PC-9 (cell line): Measurements from ENCODE around the gene SELENOM. TPM values are rescaled to one million over a fixed set of nuclear protein-coding genes. Genes with fewer than 3 reads are reported as not detected.
A peak's percentile ranks its signal among the peaks of the same experiment; 100 is the strongest.

Source experiments
- BruUV-seq: library from RNA; stranded (reverse); fragments of 400-500 nt; replicated peaks from 2 replicates; lab custom pipeline; 2021; lab: Mats Ljungman, UMichigan
- CTCF ChIA-PET: fragments of 300-600 bp; sonication (Branson Sonifier 250); formaldehyde crosslinking; loops from one replicate; lab custom pipeline; 2022; ENCODE audit warnings: antibody characterized with exemption; lab: Charles Lee
- POLR2A ChIA-PET: fragments of 300-600 bp; sonication (Branson Sonifier 250); formaldehyde crosslinking; loops from one replicate; lab custom pipeline; 2022; ENCODE audit warnings: antibody characterized with exemption; ENCODE audit not compliant: unreplicated experiment; lab: Charles Lee
- DNase-seq, 2 experiments: peaks; one replicate each; pipeline versions ENCODE4 v3.0.0 to v3.0.0-alpha.2; 2015 to 2022; ENCODE audit warnings: mixed read lengths in 1 of 2
- H2AFZ ChIP-seq: fragments of 200-600 bp; sonication (generic); 2 replicates; pipeline ENCODE4 v1.8.1; 2017; ENCODE audit warnings: antibody characterized with exemption
- H3F3A ChIP-seq: fragments of 200-600 bp; sonication (generic); 2 replicates; pipeline ENCODE4 v1.8.1; 2017; ENCODE audit warnings: antibody characterized with exemption, mild to moderate bottlenecking, low read depth; ENCODE audit not compliant: insufficient read depth
- H3K27ac ChIP-seq: fragments of 200-600 bp; sonication (generic); 2 replicates; pipeline ENCODE4 v1.6.1; 2016; ENCODE audit warnings: mixed run types
- H3K27me3 ChIP-seq: fragments of 200-600 bp; sonication (generic); 2 replicates; pipeline ENCODE4 v1.6.1; 2016; ENCODE audit warnings: low read depth, mixed run types; ENCODE audit not compliant: insufficient read depth
- H3K36me3 ChIP-seq: fragments of 200-600 bp; sonication (generic); 2 replicates; pipeline ENCODE4 v1.6.1; 2016; ENCODE audit warnings: low read depth, mixed run types
- H3K4me1 ChIP-seq: fragments of 200-600 bp; sonication (generic); replicated peaks from 2 replicates; pipeline ENCODE4 v1.6.1; 2016; ENCODE audit warnings: mixed run types; ENCODE audit not compliant: insufficient read depth
- H3K4me2 ChIP-seq: fragments of 200-600 bp; sonication (generic); 2 replicates; pipeline ENCODE4 v1.6.1; 2017; ENCODE audit warnings: mixed run types
- H3K4me3 ChIP-seq: fragments of 200-600 bp; sonication (generic); 2 replicates; pipeline ENCODE4 v1.6.1; 2016; ENCODE audit warnings: mixed run types
- H3K79me2 ChIP-seq: fragments of 200-600 bp; sonication (generic); 2 replicates; pipeline ENCODE4 v1.6.1; 2017; ENCODE audit warnings: low read depth, mixed run types
- H3K9me2 ChIP-seq: fragments of 200-600 bp; sonication (generic); 2 replicates; pipeline ENCODE4 v1.8.1; 2017; ENCODE audit warnings: mild to moderate bottlenecking; ENCODE audit not compliant: insufficient read depth
- H3K9me3 ChIP-seq: fragments of 200-600 bp; sonication (generic); 2 replicates; pipeline ENCODE4 v1.8.1; 2016; ENCODE audit warnings: low read depth; ENCODE audit not compliant: insufficient read depth
- H4K20me1 ChIP-seq: fragments of 200-600 bp; sonication (generic); 2 replicates; pipeline ENCODE4 v1.8.1; 2017; ENCODE audit not compliant: insufficient read depth
- CTCF ChIP-seq: fragments of 200-600 bp; sonication (generic); conservative IDR thresholded peaks from 2 replicates; pipeline ENCODE4 v1.6.1; 2017; ENCODE audit warnings: mixed run types, antibody characterized with exemption, mild to moderate bottlenecking, moderate library complexity
- EZH2 ChIP-seq: fragments of 200-600 bp; sonication (generic); IDR thresholded peaks from 2 replicates; pipeline ENCODE4 v1.8.0; 2017; ENCODE audit warnings: antibody characterized with exemption, low read depth
- intact Hi-C: fragments of 100-400 bp; cut with micrococcal nuclease; formaldehyde crosslinking; loops from one replicate; pipeline ENCODE4 v1.10.0; 2022; ENCODE audit not compliant: unreplicated experiment
- total RNA-seq: library from RNA; stranded (reverse); gene quantifications from 2 replicates; pipeline ENCODE4 v1.2.3, GENCODE V29; 2021

The SELENOM gene
- total RNA-seq, 1 experiment from 2014 or later, result 20.7 TPM

GRCh38 chr22:31084811-31085492 lies 22.4 kb downstream of the SELENOM start:
- Histone ChIP-seq H3K27me3 (no peaks in the 10 kb centered on the region), H3K9me2 (no peaks in the 10 kb centered on the region), H4K20me1 (no peaks in the 10 kb centered on the region; the same call in 1 of the 2 replicates), H3K36me3 (no peaks in the 10 kb centered on the region), H3K79me2 (no peaks in the 10 kb centered on the region), H3K4me1 (peaks cover 20% of the 10 kb centered on the region), H3K4me3 (peak overlapping the region; percentile 67), H3K27ac (no peak overlapping the region), H3K4me2 (peak overlapping the region; percentile 78), H3K9me3 (no peaks in the 10 kb centered on the region), H2AFZ (peak overlapping the region; percentile 87), H3F3A (peaks cover 13% of the 10 kb centered on the region; the same call in 1 of the 2 replicates)
- intact Hi-C loops, result loop anchor here (5.0 kb wide), 2 partner anchors 138 to 323 kb away; no protein-coding TSS in a partner anchor
- no peak for TF ChIP-seq EZH2
- TF ChIP-seq CTCF, result peak; percentile 88
- DNase-seq, result peak in 1 of 2 experiments; percentile 66
- no TSS peak for BruUV-seq
- CTCF ChIA-PET, result interaction anchor here (0.6 kb wide), 1 partner anchor 28 kb away, joined by 4 read pairs; no protein-coding TSS in a partner anchor
- POLR2A ChIA-PET, result interaction anchor here (0.6 kb wide), 2 partner anchors 71 to 130 kb away, joined by 3 to 4 read pairs; no protein-coding TSS in a partner anchor

- peaks cover 13% of the 10 kb centered on the region; the same call in 1 of the 2 replicates for H3F3A ChIP-seq
- H3K4me1 ChIP-seq, result peaks cover 20% of the 10 kb centered on the region
- DNase-seq, result no peak
- ChIA-PET POLR2A (no interaction called here), CTCF (no interaction called here)
- no peaks in the 10 kb centered on the region for H4K20me1 ChIP-seq
- H3K27ac ChIP-seq, result no peak overlapping the region
- H3K4me2 ChIP-seq, result peak overlapping the region; percentile 78
- H3K9me3 ChIP-seq, result no peaks in the 10 kb centered on the region
- peak overlapping the region; percentile 67 for H3K4me3 ChIP-seq
- no peak for TF ChIP-seq CTCF
- TF ChIP-seq EZH2, result no peak
- no peaks in the 10 kb centered on the region for H3K79me2 ChIP-seq
- no peaks in the 10 kb centered on the region for H3K9me2 ChIP-seq
- TSS peak; percentile 40 for BruUV-seq
- no peaks in the 10 kb centered on the region for H3K36me3 ChIP-seq
- H2AFZ ChIP-seq, result peak overlapping the region; percentile 87
- no peaks in the 10 kb centered on the region for H3K27me3 ChIP-seq
- intact Hi-C loops, result loop anchor here (5.0 kb wide), 1 partner anchor 137 kb away; no protein-coding TSS in a partner anchor
These were observed 23.2 kb downstream of the SELENOM start for GRCh38 chr22:31083923-31084810.

GRCh38 chr22:31083377-31083768 lies 24.0 kb downstream of the SELENOM start:
- no peak for DNase-seq
- Histone ChIP-seq H4K20me1 (no peaks in the 10 kb centered on the region), H3K79me2 (no peaks in the 10 kb centered on the region), H3K4me3 (no peak overlapping the region), H3K27ac (no peak overlapping the region), H3K9me2 (no peaks in the 10 kb centered on the region), H3K27me3 (no peaks in the 10 kb centered on the region), H3K4me2 (peak overlapping the region; percentile 78; the same call in 1 of the 2 replicates), H3K9me3 (no peaks in the 10 kb centered on the region), H3F3A (peaks cover 13% of the 10 kb centered on the region; the same call in 1 of the 2 replicates), H3K4me1 (peaks cover 20% of the 10 kb centered on the region), H3K36me3 (no peaks in the 10 kb centered on the region), H2AFZ (no peak overlapping the region)
- no TSS peak for BruUV-seq
- ChIA-PET POLR2A (no interaction called here), CTCF (no interaction called here)
- intact Hi-C loops, result loop anchor here (5.0 kb wide), 1 partner anchor 136 kb away; no protein-coding TSS in a partner anchor
- TF ChIP-seq EZH2 (no peak), CTCF (no peak)
